Measurements from ENCODE around the gene TMEM213.

DNA sequence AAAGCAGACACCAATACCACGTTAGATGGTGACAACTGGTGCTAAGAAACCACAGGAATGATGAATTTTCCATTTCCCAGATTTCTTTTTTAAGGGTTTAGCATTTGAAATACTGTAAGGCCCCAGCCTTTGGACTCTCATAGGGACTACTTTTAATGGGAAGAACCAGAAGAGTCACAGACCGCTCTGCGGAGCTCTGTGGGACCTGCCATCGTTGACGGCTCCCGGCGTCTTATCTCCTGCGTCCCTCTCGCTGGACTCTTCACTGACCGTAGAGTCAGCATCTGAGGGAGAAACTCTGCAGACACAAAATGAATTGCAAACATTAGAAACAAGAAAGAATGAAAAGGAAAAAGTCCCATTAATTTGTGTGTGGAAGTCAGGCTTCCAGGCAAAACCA is 81.6 kb downstream of the TMEM213 start:
- TF ChIP-seq CTCF (IDR thresholded peaks at IDR 0.05) (no peak), SIN3A (IDR thresholded peaks at IDR 0.05; ENCODE audit: borderline replicate concordance, insufficient read depth, low read depth, low read length) (no peak)
- TF ChIP-seq, protein P1, sequence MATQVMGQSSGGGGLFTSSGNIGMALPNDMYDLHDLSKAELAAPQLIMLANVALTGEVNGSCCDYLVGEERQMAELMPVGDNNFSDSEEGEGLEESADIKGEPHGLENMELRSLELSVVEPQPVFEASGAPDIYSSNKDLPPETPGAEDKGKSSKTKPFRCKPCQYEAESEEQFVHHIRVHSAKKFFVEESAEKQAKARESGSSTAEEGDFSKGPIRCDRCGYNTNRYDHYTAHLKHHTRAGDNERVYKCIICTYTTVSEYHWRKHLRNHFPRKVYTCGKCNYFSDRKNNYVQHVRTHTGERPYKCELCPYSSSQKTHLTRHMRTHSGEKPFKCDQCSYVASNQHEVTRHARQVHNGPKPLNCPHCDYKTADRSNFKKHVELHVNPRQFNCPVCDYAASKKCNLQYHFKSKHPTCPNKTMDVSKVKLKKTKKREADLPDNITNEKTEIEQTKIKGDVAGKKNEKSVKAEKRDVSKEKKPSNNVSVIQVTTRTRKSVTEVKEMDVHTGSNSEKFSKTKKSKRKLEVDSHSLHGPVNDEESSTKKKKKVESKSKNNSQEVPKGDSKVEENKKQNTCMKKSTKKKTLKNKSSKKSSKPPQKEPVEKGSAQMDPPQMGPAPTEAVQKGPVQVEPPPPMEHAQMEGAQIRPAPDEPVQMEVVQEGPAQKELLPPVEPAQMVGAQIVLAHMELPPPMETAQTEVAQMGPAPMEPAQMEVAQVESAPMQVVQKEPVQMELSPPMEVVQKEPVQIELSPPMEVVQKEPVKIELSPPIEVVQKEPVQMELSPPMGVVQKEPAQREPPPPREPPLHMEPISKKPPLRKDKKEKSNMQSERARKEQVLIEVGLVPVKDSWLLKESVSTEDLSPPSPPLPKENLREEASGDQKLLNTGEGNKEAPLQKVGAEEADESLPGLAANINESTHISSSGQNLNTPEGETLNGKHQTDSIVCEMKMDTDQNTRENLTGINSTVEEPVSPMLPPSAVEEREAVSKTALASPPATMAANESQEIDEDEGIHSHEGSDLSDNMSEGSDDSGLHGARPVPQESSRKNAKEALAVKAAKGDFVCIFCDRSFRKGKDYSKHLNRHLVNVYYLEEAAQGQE (IDR thresholded peaks at IDR 0.05; ENCODE audit: insufficient read depth in 1 of 2, low read depth in 2 of 2, low read length in 1 of 2): no peak
